ENCODE data around the gene ESAM.

The ESAM gene

GRCh38 chr11:124751741-124752470 lies 10.2 kb downstream of the ESAM start, which contains the start of gene VSIG2 (continued):
- TF ChIP-seq TSHZ1 (tag by site-specific recombination; IDR thresholded peaks at IDR 0.05; ENCODE audit: borderline replicate concordance) (no peak), GLIS2 (tag by site-specific recombination; IDR thresholded peaks at IDR 0.05) (no peak), ZSCAN4 (tag by site-specific recombination; IDR thresholded peaks at IDR 0.05) (no peak), SP3 (tag by site-specific recombination; IDR thresholded peaks at IDR 0.05) (no peak), INSM2 (tag by site-specific recombination; IDR thresholded peaks at IDR 0.05) (no peak), ZNF148 (tag by site-specific recombination; IDR thresholded peaks at IDR 0.05; ENCODE audit: borderline replicate concordance) (no peak), ZSCAN16 (tag by site-specific recombination; IDR thresholded peaks at IDR 0.05) (no peak)

- no peaks in the 10 kb centered on the region for H3K4me1 ChIP-seq (ENCODE audit: control insufficient read depth, insufficient read depth, low read length)
- no peaks in the 10 kb centered on the region for H3K9me3 ChIP-seq (ENCODE audit: control insufficient read depth, insufficient read depth, low read depth, low read length)
- POLR2A ChIA-PET, result no interaction called here
- H3K4me3 ChIP-seq (ENCODE audit: low read depth, low read length), result no peak overlapping the region
- no peaks in the 10 kb centered on the region for H3K36me3 ChIP-seq (ENCODE audit: control insufficient read depth in 2 of 2, insufficient read depth in 1 of 2, low read length in 2 of 2)
- no peak overlapping the region for H3K27ac ChIP-seq (ENCODE audit: extremely low read depth, low read depth, low read length)
- TF ChIP-seq ZNF266 (tag by site-specific recombination; IDR thresholded peaks at IDR 0.05; ENCODE audit: low read depth) (no peak), ZNF704 (tag by site-specific recombination; IDR thresholded peaks at IDR 0.05) (no peak), ZSCAN16 (tag by site-specific recombination; IDR thresholded peaks at IDR 0.05) (no peak), ZIC2 (tag by site-specific recombination; IDR thresholded peaks at IDR 0.05) (no peak), CTCF (tag by site-specific recombination; IDR thresholded peaks at IDR 0.05) (no peak), ZNF239 (tag by site-specific recombination; IDR thresholded peaks at IDR 0.05) (no peak), ZNF324 (tag by site-specific recombination; IDR thresholded peaks at IDR 0.05) (no peak), ZNF211 (tag by site-specific recombination; IDR thresholded peaks at IDR 0.05; ENCODE audit: low read depth) (no peak), ZNF426 (tag by site-specific recombination; IDR thresholded peaks at IDR 0.05) (no peak), ZNF645 (tag by site-specific recombination; IDR thresholded peaks at IDR 0.05) (no peak), REST (tag by site-specific recombination; IDR thresholded peaks at IDR 0.05) (no peak)
- CTCF ChIA-PET, result interaction anchor here (1.2 kb wide), 1 partner anchor 27 kb away, joined by 3 read pairs; no protein-coding TSS in a partner anchor
Observed at GRCh38 chr11:124751391-124751740, 10.7 kb downstream of the ESAM start.
